ENCODE results near the gene ANKRD10. TPM values are rescaled to one million over a fixed set of nuclear protein-coding genes. Genes with fewer than 3 reads are reported as not detected.
A peak's percentile ranks its signal among the peaks of the same experiment; 100 is the strongest.

Gene ANKRD10
- total RNA-seq, 1 donor = 128 TPM

DNA sequence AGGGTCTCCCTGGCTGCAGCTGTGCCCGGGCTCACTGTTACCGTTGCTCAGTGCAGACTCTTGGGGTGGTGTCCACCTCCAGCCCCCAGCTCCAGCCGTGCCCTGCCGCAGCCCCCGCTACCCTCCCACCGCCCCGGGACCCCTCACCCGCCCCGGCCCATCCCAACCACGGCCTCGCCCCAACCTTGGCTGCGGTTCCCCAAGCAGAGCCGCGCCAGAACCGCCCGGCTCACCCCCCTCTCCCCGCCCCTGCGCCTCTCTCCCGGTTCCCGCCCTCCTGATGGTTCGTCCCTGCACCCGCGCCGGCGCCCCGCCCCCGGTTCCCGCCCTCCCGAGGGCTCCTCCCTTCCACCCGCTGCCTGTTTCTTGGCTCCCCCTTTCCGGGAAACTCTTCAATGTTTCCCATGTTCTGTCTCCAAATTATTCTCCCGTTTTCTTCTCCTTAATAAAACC lies 40.3 kb downstream of the ANKRD10 start:
- Histone ChIP-seq H3K36me3 (ENCODE audit: insufficient read depth, low read length) (no peaks in the 10 kb centered on the region), H2AFZ (ENCODE audit: low read length) (peak overlapping the region; percentile 78), H3K27me3 (ENCODE audit: insufficient read depth, low read length) (no peaks in the 10 kb centered on the region), H3K27ac (ENCODE audit: low read depth, low read length) (no peak overlapping the region), H3K9me3 (ENCODE audit: low read depth, low read length) (no peaks in the 10 kb centered on the region), H3K4me3 (ENCODE audit: insufficient read depth, low read length) (peak overlapping the region; percentile 57), H3K79me2 (ENCODE audit: insufficient read depth, low read length) (no peaks in the 10 kb centered on the region), H3K4me2 (ENCODE audit: insufficient read depth, low read length) (peak overlapping the region; percentile 78), H3K4me1 (ENCODE audit: insufficient read depth, low read length) (peaks cover 13% of the 10 kb centered on the region), H4K20me1 (ENCODE audit: insufficient read depth, low read length) (no peaks in the 10 kb centered on the region)
- TF ChIP-seq, protein P1, sequence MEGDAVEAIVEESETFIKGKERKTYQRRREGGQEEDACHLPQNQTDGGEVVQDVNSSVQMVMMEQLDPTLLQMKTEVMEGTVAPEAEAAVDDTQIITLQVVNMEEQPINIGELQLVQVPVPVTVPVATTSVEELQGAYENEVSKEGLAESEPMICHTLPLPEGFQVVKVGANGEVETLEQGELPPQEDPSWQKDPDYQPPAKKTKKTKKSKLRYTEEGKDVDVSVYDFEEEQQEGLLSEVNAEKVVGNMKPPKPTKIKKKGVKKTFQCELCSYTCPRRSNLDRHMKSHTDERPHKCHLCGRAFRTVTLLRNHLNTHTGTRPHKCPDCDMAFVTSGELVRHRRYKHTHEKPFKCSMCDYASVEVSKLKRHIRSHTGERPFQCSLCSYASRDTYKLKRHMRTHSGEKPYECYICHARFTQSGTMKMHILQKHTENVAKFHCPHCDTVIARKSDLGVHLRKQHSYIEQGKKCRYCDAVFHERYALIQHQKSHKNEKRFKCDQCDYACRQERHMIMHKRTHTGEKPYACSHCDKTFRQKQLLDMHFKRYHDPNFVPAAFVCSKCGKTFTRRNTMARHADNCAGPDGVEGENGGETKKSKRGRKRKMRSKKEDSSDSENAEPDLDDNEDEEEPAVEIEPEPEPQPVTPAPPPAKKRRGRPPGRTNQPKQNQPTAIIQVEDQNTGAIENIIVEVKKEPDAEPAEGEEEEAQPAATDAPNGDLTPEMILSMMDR (IDR thresholded peaks at IDR 0.05; ENCODE audit: extremely low read depth, low read depth, low read length) = no peak
- DNase-seq (ENCODE audit: insufficient read length, low spot score, missing footprints) = peak; percentile 97

DNA sequence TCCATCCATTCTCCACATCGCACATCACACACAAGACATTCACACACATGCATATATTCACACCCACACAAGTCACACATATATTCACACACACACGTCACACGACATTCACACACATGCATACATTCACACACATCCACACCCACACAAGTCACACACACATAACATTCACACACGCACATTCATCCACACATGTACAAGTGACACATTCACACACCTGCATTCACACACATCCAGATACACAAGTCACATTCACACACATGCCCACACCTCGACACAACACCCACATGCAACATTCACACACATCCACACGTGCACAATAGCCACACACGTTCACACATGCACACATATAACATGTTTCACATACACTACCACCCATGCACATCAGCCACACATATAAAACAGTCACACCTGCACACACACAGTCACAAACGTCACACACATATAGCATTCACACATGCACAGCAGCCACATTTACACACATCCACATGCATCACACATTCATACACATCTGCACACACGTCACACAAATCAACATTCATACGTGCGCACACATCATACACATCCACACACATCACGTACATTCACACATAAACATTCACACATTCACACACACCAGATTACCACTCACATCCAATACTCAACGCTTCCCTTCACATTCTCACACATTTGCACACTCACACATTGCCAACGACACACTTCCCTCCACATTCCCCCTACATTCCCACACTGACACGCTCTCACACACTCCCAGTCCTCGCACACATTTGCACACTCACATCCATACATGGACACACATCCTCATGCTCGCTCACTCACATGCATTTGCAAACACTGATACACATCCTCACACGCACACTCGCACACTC lies 41.0 kb downstream of the ANKRD10 start:
- H3K79me2 ChIP-seq (ENCODE audit: insufficient read depth, low read length) = no peaks in the 10 kb centered on the region
- H3K4me3 ChIP-seq (ENCODE audit: insufficient read depth, low read length) = peak overlapping the region; percentile 57
- H3K27me3 ChIP-seq (ENCODE audit: insufficient read depth, low read length) = no peaks in the 10 kb centered on the region
- no peak overlapping the region for H2AFZ ChIP-seq (ENCODE audit: low read length)
- H3K9me3 ChIP-seq (ENCODE audit: low read depth, low read length) = no peaks in the 10 kb centered on the region
- peaks cover 18% of the 10 kb centered on the region for H3K4me1 ChIP-seq (ENCODE audit: insufficient read depth, low read length)
- H3K36me3 ChIP-seq (ENCODE audit: insufficient read depth, low read length) = no peaks in the 10 kb centered on the region
- peak overlapping the region; percentile 78 for H3K4me2 ChIP-seq (ENCODE audit: insufficient read depth, low read length)
- no peak for DNase-seq (ENCODE audit: insufficient read length, low spot score, missing footprints)
- H4K20me1 ChIP-seq (ENCODE audit: insufficient read depth, low read length) = no peaks in the 10 kb centered on the region
- H3K27ac ChIP-seq (ENCODE audit: low read depth, low read length) = no peak overlapping the region
- TF ChIP-seq, protein P1 (IDR thresholded peaks at IDR 0.05; ENCODE audit: extremely low read depth, low read depth, low read length) = no peak

DNA sequence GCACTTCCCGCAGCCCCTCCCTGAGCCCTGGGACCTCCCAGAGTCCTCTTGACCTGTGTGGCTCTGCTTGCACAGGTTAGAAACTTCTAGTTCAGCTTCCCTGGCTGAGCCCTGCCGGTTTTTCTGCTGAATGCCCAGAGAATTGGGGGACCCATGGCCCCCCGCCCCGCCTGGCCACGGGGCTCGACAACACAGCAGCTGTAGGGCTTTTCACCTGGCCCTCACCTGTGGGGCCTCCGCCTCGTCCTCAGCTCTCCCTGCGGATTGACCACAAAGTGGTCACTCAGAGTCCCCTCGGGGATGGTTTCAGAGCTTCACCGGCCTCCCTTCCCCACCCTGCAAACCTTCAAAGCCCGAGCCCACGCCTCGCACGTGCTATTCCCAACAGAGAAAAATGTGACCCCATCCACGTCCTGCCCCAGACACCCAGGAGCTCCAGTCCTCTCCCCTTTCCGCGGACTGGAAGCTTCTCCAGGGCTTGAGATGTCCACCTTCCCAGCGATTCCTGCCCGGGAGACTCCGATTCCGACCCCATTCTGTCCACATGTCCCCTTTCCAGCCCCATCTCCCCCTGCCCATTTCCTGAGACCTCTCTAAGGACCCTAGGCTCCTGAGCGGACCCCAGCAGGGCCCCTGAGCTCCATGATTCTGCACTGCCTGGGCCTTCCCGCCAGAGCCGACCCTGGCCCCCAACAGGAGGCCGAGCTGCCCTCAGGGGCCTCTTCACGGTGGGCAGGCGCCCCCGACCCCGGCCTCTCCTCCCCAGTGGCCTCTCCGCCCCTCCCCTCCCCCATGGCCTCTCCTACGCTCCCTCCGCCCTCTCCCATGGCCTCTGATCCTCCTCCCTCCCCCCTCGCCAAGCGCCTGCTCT lies 41.9 kb downstream of the ANKRD10 start:
- Histone ChIP-seq H3K9me3 (ENCODE audit: low read depth, low read length) (no peaks in the 10 kb centered on the region), H3K4me2 (ENCODE audit: insufficient read depth, low read length) (no peak overlapping the region), H4K20me1 (ENCODE audit: insufficient read depth, low read length) (no peaks in the 10 kb centered on the region), H3K27ac (ENCODE audit: low read depth, low read length) (no peak overlapping the region), H3K4me3 (ENCODE audit: insufficient read depth, low read length) (no peak overlapping the region), H2AFZ (ENCODE audit: low read length) (no peak overlapping the region), H3K36me3 (ENCODE audit: insufficient read depth, low read length) (no peaks in the 10 kb centered on the region), H3K4me1 (ENCODE audit: insufficient read depth, low read length) (peaks cover 18% of the 10 kb centered on the region), H3K27me3 (ENCODE audit: insufficient read depth, low read length) (no peaks in the 10 kb centered on the region), H3K79me2 (ENCODE audit: insufficient read depth, low read length) (no peaks in the 10 kb centered on the region)
- no peak for DNase-seq (ENCODE audit: insufficient read length, low spot score, missing footprints)
- TF ChIP-seq, protein P1 (IDR thresholded peaks at IDR 0.05; ENCODE audit: extremely low read depth, low read depth, low read length) = no peak
